GM12875 (cell line): ENCODE measurements around the gene PRDM11.

Source experiments
- H3K4me3 ChIP-seq: one replicate; pipeline ENCODE4 v1.5.1; 2011; ENCODE audit warnings: low read depth, low read length, control low read depth
- TF ChIP-seq, protein P1 (sequence below): IDR thresholded peaks from 2 replicates; pipeline ENCODE4 v1.5.1; 2011; ENCODE audit warnings: low read depth, mild to moderate bottlenecking, control low read depth, inconsistent platforms, low read length, moderate library complexity, borderline replicate concordance; ENCODE audit not compliant: insufficient read depth

PRDM11 gene

DNA sequence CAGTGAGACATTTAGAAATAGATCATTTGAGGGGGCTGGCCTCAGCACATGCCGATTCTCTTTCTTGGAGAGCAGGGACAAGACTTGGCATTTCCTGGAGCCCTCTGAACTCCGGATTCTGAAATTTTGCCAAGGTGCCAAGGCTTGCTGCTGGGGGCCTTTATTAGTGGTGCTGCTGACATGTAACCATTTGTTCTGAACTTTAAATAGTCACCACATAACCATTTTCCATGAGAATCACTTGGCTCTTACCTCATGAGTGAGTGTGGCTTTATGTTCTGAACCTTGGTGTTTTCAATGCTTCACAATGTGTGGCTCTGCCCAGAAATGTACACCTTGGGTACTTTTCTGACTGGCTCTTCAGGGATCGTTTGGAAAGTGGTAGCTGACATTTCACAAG is 106.4 kb downstream of the PRDM11 start:
- TF ChIP-seq, protein P1, sequence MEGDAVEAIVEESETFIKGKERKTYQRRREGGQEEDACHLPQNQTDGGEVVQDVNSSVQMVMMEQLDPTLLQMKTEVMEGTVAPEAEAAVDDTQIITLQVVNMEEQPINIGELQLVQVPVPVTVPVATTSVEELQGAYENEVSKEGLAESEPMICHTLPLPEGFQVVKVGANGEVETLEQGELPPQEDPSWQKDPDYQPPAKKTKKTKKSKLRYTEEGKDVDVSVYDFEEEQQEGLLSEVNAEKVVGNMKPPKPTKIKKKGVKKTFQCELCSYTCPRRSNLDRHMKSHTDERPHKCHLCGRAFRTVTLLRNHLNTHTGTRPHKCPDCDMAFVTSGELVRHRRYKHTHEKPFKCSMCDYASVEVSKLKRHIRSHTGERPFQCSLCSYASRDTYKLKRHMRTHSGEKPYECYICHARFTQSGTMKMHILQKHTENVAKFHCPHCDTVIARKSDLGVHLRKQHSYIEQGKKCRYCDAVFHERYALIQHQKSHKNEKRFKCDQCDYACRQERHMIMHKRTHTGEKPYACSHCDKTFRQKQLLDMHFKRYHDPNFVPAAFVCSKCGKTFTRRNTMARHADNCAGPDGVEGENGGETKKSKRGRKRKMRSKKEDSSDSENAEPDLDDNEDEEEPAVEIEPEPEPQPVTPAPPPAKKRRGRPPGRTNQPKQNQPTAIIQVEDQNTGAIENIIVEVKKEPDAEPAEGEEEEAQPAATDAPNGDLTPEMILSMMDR, result no peak
- no peak overlapping the region for H3K4me3 ChIP-seq

DNA sequence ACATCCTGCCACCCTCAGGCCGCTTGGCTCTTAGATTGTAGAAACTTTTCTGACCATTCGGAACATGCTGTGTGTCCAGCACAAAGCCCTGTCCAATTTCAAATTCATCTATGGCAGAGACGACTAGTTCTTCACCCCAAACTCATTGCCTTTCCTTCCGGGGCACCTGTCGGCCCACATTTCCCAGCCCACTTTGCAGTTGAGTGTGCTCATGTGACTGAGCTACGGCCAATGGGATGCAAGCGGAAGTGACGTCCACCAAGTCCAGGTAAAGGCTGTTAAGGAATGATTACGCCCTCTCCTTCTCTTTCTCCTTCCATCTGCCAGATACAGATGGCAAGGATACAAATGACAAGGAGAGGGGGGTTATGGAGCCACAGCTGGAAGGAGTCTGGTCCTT is 107.2 kb downstream of the PRDM11 start:
- TF ChIP-seq, protein P1, result no peak

DNA sequence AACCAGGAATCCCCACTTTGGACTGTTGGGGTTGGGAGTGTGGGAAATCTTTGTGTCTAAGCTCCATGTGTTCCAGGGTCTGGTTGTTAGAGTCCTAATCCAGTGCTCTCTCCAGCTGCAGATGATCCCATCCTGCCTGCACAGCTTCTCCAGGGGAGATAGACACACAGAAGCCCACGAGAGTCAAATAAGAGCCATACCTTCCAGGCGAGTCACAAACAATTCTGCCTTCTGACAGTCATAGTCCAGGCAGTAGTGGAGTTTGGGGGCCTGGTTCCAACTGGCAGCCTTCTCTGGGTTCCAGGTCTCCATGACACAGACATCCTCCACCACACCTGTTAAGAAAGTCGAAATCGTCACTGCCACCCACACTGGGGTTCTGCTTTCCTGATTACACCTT is 107.6 kb downstream of the PRDM11 start:
- no peak overlapping the region for H3K4me3 ChIP-seq
- TF ChIP-seq, protein P1, result no peak

More for the DNA sequence above, 107.2 kb downstream of the PRDM11 start:
- H3K4me3 ChIP-seq, result no peak overlapping the region

DNA sequence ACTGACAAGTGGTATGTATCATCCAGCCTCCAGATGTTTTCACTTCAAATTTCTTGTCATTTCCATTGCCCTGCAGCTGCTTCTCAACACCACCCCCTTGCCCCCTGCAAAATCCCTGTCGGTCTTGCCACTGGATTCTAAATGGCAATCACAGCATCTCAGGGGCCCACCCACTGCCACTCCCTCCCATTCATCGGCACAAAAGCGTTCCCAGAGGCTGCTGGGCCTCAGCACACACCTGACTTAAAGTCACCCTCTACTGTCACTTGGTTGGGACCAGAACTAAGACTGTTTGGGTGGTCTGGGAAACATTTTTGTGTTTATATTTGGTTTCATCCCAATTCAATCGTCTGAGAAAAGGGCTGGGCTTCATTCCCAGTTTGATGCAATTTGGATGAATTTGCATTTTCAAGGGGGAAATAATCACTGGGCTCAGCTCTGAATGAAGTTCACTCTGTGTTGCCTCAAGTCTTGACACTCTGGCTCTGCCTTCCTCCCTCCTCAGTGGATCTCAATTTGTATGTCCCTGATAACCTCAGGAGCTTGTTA is 112.6 kb downstream of the PRDM11 start:
- TF ChIP-seq, protein P1, result no peak
- H3K4me3 ChIP-seq, result no peak overlapping the region

DNA sequence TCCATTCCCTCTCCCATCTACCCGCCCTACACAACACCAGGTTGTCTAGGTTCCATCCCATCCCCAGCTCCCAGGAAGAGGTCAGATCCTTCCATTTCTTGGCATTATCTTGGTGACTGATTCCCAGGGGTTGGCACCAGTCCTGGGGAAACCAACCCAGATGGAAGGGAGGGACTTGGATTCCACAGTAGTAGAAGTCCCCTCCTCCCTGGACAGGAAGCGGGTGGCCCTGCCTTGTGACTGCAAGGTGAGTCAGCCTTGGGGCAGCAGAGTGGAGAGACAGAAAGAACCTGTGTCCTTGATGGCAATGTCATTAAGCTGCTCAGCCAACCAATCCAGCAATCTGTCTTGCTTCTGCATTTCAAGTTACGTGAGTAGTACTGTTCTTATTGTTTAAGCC is 113.2 kb downstream of the PRDM11 start:
- H3K4me3 ChIP-seq, result no peak overlapping the region
- TF ChIP-seq, protein P1, result no peak

DNA sequence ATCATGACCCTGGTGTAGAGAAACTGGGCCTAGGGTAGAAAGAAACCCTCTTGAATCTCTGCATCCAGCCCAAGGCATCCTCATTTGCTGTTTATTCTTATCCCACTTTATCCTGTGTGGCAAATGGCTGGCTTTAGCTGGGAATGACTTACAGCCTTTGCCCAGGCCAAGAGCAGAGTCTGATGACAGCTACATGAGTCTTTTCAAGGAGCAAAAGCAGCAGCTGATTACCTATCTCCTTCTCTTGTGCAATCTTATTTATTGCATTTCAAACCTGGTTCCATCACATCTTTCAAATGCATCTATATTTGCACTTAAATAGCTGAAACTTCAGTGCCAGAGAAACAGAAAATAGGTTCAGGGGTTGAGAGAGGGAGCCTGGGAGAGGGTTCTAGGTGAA is 113.6 kb downstream of the PRDM11 start:
- no peak overlapping the region for H3K4me3 ChIP-seq
- TF ChIP-seq, protein P1, result no peak

DNA sequence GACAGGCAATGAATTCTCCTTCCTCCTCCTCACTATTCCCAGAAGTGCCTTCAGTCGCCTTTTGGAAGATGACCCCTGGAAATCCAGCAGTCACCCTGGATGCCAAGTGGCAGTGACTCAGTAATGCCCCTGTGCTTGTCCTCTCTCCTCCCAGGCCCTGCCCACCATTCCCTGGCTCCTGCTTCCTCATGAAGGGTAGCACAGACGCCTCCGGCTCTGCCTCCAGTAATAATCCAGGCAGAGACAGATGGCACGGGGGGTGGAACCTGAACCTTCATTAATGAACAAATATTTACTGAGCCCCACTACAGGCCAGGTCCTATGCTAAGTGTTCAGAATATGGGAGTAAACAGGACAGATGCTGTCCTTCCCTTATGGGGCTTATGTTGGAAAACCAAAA is 116.5 kb downstream of the PRDM11 start:
- no peak overlapping the region for H3K4me3 ChIP-seq
- TF ChIP-seq, protein P1, result no peak
